ENCODE results near the gene JADE2.
A peak's percentile ranks its signal among the peaks of the same experiment; 100 is the strongest.
"Not testable (repeated sequence)": the region's sequence is repeated elsewhere in the genome, so short reads cannot be mapped to it uniquely, and the experiment has no call there.

The JADE2 gene

GRCh38 chr5:134533115-134533815 is 7.8 kb downstream of the JADE2 start:
- no peak for DNase-seq

- no peak for DNase-seq
Observed at GRCh38 chr5:134534058-134534725, 8.7 kb downstream of the JADE2 start.

GRCh38 chr5:134534726-134535110 is 9.2 kb downstream of the JADE2 start:
- no peak for DNase-seq

- DNase-seq = no peak
Observed at GRCh38 chr5:134536876-134537275, 11.4 kb downstream of the JADE2 start.

- DNase-seq = no peak
Observed at GRCh38 chr5:134537297-134537696, 11.8 kb downstream of the JADE2 start.

GRCh38 chr5:134538296-134538695 is 12.8 kb downstream of the JADE2 start:
- DNase-seq = no peak

- DNase-seq = no peak
Observed at GRCh38 chr5:134539732-134540131, 14.3 kb downstream of the JADE2 start.

GRCh38 chr5:134540747-134541733 is 15.6 kb downstream of the JADE2 start:
- DNase-seq = peak; percentile 32

GRCh38 chr5:134541736-134542376 is 16.4 kb downstream of the JADE2 start:
- no peak for DNase-seq

GRCh38 chr5:134543820-134544614 is 18.5 kb downstream of the JADE2 start:
- DNase-seq = no peak

GRCh38 chr5:134545070-134545868 is 19.8 kb downstream of the JADE2 start:
- DNase-seq = no peak

- no peak for DNase-seq
Observed at GRCh38 chr5:134547066-134547465, 21.6 kb downstream of the JADE2 start.

- no peak for DNase-seq
Observed at GRCh38 chr5:134547579-134547978, 22.1 kb downstream of the JADE2 start.

GRCh38 chr5:134547999-134548658 is 22.7 kb downstream of the JADE2 start:
- DNase-seq = no peak

- DNase-seq = no peak
Observed at GRCh38 chr5:134549714-134550113, 24.2 kb downstream of the JADE2 start.

GRCh38 chr5:134550271-134551214 is 25.1 kb downstream of the JADE2 start:
- no peak for DNase-seq

- DNase-seq = no peak
Observed at GRCh38 chr5:134551901-134552300, 26.4 kb downstream of the JADE2 start.

GRCh38 chr5:134552301-134552700 is 26.8 kb downstream of the JADE2 start:
- DNase-seq = no peak

- not testable (repeated sequence) for DNase-seq
Observed at GRCh38 chr5:134552716-134553115, 27.2 kb downstream of the JADE2 start.
